GM19099 (cell line): Measurements from ENCODE around the gene TTPAL.

Experiments
- POLR2A ChIP-seq: IDR thresholded peaks from 3 replicates; pipeline ENCODE4 v1.6.1; 2011; ENCODE audit warnings: low read depth; ENCODE audit not compliant: insufficient read length; ENCODE audit errors: extremely low read depth

The TTPAL gene

DNA sequence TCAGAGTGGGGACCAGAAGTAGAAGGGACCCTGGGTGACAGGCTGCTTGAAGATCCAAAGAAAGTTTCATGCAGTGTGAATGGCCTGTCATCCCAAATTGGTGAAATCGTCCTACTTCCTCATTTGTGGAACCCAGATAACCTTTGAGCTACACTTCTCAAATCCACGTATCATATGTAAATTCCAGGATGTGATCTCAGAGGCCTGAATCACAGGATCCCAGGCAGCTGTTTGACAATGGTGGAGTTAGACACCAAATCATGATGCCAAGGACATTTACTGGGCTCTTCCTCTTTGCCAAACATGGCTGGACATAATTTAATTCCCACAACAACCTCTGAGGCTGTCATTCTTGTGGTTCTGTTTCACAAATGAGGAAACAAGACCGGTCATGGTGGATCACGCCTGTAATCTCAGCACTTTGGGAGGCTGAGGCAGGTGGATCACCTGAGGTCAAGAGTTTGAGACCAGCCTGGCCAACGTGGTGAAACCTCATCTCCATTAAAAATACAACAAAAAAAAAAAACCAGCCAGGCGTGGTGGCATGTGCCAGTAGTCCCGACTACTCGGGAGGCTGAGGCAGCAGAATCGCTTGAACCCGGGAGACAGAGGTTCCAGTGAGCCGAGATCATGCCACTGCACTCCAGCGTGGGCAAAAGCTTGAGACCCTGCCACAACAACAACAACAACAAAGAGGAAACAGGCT is 39.9 kb upstream of the TTPAL start:
- no peak for TF ChIP-seq POLR2A

DNA sequence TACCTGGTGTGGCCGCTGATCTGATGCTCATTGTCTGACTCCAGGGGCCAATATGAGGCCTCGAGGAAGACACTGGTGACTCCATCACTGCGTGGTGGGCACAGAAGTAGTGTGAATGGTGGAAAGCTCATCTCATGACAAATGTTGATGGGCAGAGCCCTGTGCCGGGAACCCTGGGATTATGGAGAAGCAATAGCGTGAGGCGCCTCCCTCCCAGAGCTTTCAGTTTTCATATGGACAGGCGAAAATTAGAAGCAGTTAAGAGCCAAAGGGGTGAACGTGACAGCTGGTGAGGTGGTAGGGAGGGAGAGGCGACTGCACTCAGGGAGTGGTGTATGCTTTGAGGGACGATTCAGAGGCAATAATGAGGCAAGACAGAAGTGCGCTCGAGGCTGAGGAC is 39.3 kb upstream of the TTPAL start:
- no peak for TF ChIP-seq POLR2A

GRCh38 chr20:44437497-44437896 is 38.2 kb upstream of the TTPAL start:
- TF ChIP-seq POLR2A: no peak

- no peak for TF ChIP-seq POLR2A
Observed at GRCh38 chr20:44438782-44439181, 36.9 kb upstream of the TTPAL start.

- TF ChIP-seq POLR2A: no peak
Observed at GRCh38 chr20:44439318-44439717, 36.4 kb upstream of the TTPAL start.

DNA sequence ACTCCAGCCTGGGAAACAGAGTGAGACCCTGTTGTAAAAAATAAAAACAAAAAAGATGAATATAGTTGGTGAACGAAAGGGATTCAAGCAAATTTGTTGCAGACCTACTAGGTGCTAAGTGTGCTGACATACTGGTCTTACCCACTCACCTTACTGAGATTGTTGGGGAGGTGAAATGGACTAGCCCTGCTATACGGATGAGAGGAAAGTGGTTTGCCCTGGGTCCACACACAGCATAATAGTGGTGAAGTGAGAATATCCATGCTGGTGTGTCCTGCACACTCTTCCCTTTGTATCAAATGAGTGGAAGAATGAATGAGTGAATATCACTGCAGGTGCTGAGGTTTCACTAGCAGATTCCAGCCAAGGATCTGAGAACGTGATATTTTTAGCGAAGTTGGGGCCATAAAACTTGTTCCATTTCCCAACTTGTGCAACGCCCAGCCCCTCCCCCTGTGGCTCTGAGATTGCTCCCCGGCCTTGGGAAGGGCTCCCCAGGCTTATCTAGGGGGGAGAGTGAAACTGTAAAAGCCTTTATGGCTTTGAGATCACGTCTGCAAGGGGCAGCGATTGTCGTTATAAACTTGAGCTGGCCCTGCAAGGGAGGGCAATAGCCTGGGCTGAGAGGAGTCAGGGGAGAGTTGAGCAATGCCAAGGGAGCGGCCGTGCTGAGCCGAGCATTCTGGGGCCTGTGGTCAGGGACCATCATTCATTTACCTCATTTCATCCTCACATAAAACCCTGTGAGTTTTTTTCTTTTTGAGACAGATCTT is 33.2 kb upstream of the TTPAL start:
- TF ChIP-seq POLR2A: no peak

DNA sequence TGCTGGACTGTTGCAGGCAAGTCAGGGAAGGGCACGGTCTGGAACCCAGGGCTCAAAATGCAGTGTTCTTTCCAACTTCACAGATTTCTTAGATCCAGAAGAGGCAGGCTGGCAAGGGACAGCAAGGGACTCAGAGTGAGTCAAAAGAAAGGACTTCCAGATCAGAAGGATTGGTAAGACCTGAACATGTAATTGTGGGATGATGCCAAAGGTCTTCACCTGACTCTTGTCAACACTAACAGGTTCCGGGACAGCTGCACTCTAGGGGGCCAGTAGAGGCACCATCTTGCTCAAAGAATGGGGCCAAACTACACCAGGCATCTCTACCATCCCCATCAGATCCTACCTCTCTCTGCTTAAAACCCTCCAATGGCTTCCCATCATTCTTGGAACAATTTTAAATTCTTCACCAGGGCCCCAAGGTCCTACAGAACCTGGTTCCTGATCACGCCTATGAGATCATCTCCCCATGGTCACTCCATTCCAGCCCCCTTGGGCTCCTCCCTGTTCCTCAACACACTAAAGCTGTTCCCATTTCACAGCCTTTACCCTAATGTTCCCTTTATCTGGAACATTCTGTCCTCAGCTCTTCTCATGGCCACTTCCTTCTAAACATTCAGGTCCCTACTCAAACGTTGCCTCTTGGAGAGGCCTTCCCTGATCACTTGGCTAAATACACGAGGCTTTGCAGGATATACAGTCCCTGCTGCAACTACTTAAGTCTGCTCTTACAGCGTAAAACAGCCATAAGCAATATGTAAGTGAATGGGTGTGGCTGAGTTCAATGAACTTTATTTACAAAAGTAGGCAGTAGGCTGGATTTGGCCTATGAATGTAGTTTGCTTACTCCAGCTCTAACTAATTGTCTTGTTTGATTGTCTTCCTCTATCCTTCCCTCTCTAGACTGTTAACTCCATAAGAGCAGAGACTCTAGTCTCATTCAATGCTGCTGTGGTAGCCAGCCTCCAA is 29.6 kb upstream of the TTPAL start:
- TF ChIP-seq POLR2A: no peak

GRCh38 chr20:44447827-44448419 is 27.8 kb upstream of the TTPAL start:
- TF ChIP-seq POLR2A: no peak

DNA sequence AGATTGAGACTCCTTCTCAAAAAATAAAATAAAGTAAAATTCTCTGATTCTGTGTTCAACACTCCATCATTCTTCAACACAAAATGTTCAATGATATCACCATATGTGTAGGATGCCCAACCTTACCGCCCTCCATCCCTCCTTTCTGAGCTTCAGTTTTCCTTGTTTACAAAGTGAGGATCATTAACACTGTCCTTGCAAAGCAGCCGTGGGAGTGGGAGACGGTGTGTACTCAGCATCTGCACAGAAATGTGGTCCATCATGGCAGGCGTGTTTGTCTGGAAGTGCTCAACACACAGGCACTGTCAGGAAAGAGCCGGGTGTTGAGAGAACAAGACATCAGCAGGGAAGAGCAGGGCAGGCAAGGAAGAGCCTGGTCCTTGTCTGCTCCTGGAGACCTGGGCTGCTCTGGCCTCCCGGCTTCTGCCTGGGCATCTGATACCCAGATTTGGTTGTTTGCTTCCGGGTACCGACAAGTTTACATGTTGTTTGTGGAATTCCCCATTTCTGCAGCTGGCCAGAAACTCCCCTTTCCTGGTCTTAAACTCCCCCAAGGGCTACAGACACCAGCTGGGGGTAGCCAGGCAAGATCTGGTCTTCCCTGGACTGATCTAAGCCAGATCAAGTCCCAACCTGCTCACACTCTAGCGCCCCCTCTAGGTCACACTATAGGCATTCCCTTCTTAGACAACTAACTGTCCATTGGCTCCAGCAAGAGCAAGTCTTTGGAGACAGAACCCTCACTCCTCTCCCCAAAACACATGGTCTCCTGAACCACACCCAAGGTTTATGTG is 26.7 kb upstream of the TTPAL start:
- TF ChIP-seq POLR2A: no peak

DNA sequence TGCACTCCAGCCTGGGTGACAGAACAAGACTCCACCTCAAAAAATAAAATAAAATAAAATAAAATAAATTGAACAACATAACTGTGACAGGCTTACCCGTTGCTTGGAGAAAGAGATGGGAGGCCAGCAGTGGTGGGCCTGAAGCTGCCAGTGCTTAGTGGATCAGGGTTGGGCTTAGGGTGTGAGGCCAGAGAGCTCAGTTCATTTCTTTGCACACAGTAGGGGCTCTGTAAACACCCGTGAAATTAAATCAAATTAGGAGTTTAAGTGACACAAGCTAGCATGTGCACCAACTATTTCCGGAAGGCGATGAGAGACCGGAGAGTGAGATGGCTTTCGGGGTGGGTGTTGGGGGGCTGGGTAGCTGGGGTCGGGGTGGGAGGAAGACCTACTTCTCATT is 25.8 kb upstream of the TTPAL start:
- no peak for TF ChIP-seq POLR2A

DNA sequence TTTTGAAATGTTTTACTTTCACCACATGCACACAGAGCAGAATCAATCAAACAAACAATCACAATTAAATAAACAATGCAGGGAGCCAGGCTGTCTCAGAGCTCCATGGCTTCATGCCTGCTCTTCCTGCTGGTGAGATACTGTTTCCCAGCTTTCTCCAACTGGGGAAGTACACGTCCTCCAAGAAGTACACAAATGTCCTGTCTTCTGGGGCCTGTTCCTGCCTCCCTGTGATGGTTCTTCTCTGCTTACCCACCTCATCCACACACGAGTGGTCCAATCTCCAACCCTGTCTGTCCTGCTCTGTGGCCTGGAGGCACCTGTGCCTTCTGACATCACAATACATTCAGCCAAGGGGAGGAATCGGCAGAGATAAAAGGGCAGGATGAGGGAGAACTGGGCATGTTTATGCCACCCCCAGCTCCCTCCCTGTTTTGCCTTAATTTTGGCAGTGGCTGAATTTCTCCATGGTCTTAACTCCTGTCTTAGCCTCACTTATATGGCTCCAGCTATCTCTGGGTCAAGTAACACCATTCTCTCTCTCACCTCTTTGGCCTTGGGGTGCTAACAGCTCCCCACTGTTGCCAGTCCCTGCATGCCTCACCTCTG is 25.3 kb upstream of the TTPAL start:
- no peak for TF ChIP-seq POLR2A

- no peak for TF ChIP-seq POLR2A
Observed at GRCh38 chr20:44450903-44451450, 24.7 kb upstream of the TTPAL start.

- no peak for TF ChIP-seq POLR2A
Observed at GRCh38 chr20:44454306-44454963, 21.2 kb upstream of the TTPAL start.
